Measurements from ENCODE around the gene WRAP73. TPM values are rescaled to one million over a fixed set of nuclear protein-coding genes. Genes with fewer than 3 reads are reported as not detected.

WRAP73 gene
- total RNA-seq, 2 donors from 2014 or later = 22.1 to 24.9 TPM

DNA sequence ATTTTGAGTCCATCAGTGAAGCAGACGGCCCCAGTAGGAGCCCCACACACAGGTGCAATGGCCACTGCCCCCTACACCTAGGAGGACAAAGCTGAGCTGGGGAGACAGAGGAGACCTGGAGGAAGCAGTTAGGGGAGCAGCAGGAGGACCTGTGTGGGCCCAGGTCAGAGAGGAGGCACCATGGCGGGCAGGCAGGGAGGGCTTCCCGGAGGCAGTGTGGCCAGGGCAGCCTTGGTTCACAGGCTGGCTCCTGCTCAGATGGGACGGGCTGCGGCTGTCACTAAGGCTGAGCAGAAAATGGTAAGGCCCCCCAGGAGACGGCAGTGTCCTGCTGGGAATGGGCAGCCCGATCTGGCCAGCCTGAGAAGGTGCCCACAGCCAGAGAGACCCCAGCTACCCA, 54.0 kb downstream of the WRAP73 start:
- TF ChIP-seq, protein P1, sequence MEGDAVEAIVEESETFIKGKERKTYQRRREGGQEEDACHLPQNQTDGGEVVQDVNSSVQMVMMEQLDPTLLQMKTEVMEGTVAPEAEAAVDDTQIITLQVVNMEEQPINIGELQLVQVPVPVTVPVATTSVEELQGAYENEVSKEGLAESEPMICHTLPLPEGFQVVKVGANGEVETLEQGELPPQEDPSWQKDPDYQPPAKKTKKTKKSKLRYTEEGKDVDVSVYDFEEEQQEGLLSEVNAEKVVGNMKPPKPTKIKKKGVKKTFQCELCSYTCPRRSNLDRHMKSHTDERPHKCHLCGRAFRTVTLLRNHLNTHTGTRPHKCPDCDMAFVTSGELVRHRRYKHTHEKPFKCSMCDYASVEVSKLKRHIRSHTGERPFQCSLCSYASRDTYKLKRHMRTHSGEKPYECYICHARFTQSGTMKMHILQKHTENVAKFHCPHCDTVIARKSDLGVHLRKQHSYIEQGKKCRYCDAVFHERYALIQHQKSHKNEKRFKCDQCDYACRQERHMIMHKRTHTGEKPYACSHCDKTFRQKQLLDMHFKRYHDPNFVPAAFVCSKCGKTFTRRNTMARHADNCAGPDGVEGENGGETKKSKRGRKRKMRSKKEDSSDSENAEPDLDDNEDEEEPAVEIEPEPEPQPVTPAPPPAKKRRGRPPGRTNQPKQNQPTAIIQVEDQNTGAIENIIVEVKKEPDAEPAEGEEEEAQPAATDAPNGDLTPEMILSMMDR (IDR thresholded peaks at IDR 0.05) = no peak
- Histone ChIP-seq H3K36me3 (no peaks in the 10 kb centered on the region), H3K27ac (no peak overlapping the region), H3K9me3 (no peaks in the 10 kb centered on the region), H3K4me3 (no peak overlapping the region), H3K27me3 (replicated peaks; ENCODE audit: insufficient read depth) (no peaks in the 10 kb centered on the region), H3K4me1 (ENCODE audit: control insufficient read depth in 1 of 2, low read depth in 2 of 2) (no peaks in the 10 kb centered on the region)
- DNase-seq (ENCODE audit: low spot score) (no peak), ATAC-seq (ENCODE audit: insufficient number of reproducible peaks, low FRiP score, low read depth) (no peak)

DNA sequence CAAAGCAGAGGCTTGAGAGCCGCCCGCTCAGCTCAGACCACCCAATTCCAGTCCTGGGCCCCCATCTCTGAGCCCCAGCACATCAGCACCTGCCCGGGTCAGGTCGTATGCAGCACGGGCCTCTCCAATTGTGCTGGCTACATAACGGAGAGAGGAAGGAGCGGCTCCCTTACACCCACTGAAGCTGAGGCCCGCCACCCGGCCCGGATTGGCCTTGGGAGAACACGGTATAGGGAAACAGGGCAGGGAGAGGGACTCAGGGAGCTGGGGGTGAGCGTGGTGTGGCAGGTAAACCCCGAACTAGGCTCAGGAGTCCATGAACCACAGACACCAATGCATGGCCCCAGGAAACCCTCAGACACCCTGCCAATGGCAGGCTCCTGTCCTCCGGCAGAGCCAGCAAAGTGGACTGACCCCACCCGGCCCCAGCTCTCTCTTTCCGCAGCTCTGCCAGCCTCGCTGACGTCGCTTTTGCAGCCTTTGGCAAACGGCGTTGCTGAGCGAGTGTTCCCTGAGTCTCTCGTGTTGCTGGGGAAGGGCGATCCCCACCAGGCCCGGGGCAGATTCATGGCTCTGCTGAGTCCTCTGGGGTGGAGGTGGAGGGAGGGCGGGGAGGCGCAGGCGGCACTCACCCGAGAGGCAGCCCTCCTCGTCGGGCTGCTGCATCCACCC, 55.1 kb downstream of the WRAP73 start:
- Histone ChIP-seq H3K4me3 (no peak overlapping the region), H3K36me3 (no peaks in the 10 kb centered on the region), H3K27ac (no peak overlapping the region), H3K9me3 (no peaks in the 10 kb centered on the region), H3K4me1 (ENCODE audit: control insufficient read depth in 1 of 2, low read depth in 2 of 2) (no peaks in the 10 kb centered on the region), H3K27me3 (replicated peaks; ENCODE audit: insufficient read depth) (no peaks in the 10 kb centered on the region)
- TF ChIP-seq, protein P1 (IDR thresholded peaks at IDR 0.05) = no peak
- no peak for ATAC-seq (ENCODE audit: insufficient number of reproducible peaks, low FRiP score, low read depth)
- DNase-seq (ENCODE audit: low spot score) = no peak

DNA sequence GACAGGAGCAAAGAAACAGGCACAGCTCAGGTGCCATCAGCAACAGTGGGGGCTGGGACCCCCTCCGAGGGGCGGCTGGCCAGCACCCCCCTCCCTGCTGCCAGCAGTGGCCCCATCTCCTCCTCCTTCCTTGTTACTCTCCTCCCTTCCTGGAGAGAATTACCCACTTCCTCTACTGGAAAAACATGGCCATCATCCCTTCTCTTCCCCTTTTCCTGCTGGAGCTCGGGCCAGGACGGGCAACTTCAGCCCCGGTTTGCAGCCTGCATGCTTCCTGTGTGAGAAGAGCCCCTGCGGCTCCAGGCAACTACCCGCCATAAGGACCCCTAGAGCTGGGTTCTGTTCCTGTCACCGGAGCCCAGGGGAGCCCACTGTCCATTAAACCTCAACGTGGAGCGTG, 56.2 kb downstream of the WRAP73 start:
- Histone ChIP-seq H3K4me3 (no peak overlapping the region), H3K4me1 (ENCODE audit: control insufficient read depth in 1 of 2, low read depth in 2 of 2) (no peaks in the 10 kb centered on the region), H3K36me3 (no peaks in the 10 kb centered on the region), H3K9me3 (no peaks in the 10 kb centered on the region), H3K27ac (no peak overlapping the region), H3K27me3 (replicated peaks; ENCODE audit: insufficient read depth) (no peaks in the 10 kb centered on the region)
- DNase-seq (ENCODE audit: low spot score) = no peak
- TF ChIP-seq, protein P1 (IDR thresholded peaks at IDR 0.05) = no peak
- ATAC-seq (ENCODE audit: insufficient number of reproducible peaks, low FRiP score, low read depth) = no peak

DNA sequence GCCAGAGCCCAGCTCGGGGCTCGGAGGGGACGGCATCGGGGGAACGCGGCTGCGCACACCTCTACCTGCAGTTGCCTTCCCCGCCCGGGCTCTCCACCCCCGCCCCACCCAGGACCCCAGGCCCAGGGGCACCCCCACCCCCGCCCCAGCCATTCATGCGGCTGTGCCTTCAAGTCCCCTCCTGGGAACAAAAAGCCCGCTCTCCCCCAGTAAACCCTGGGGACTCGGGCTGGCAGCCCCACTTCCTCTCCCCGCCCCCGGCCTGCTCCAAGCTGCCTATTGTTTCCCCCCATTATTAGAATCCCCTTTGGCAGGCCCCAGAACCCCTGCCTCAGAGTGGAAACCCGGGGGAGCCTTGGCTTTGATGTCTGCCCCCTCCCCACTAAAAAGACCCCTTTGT, 56.6 kb downstream of the WRAP73 start:
- Histone ChIP-seq H3K4me3 (no peak overlapping the region), H3K4me1 (ENCODE audit: control insufficient read depth in 1 of 2, low read depth in 2 of 2) (no peaks in the 10 kb centered on the region), H3K27ac (no peak overlapping the region), H3K27me3 (replicated peaks; ENCODE audit: insufficient read depth) (no peaks in the 10 kb centered on the region), H3K9me3 (no peaks in the 10 kb centered on the region), H3K36me3 (no peaks in the 10 kb centered on the region)
- TF ChIP-seq, protein P1 (IDR thresholded peaks at IDR 0.05) = no peak
- ATAC-seq (ENCODE audit: insufficient number of reproducible peaks, low FRiP score, low read depth) (no peak), DNase-seq (ENCODE audit: low spot score) (no peak)

DNA sequence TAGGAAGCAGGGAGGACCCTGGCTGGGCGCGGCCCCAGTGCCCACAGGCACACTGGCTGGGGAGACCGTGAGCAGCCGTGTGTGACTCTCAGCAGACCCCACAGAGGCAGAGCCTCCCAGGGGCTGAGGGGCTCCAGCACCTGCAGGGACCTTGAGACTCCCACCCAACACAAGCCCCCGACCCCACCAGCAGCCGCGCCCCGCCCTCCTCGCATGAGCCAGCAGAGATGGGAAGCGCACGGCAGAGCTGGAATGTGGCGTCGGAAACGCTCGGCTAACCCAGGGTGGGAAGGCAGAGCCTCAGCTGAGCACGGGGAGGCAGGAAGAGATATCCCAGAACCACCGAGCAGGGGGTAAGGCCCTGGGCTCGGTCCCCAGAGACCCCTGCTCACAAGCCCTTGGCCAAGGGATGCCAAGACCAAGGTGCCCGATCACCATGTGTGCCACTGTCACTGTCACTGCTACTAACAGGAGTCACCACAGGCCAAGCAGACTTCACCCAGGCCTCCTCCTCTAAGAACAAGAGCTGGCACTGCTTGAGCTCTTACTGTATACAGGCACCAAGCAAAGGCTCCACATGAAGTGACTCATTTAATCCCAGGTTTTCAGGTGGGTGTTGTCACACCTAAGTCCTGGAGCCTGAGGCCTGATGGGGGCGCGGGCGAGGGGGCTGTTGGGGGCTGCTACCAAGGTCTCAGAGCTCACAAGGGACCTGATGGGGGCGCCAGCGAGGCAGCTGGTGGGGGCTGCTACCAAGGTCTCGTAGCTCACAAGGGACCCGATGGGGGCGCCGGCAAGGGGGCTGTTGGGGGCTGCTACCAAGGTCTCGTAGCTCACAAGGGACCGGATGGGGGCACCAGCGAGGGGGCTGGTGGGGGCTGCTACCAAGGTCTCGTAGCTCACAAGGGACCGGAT, 58.7 kb downstream of the WRAP73 start:
- Histone ChIP-seq H3K4me3 (no peak overlapping the region), H3K4me1 (ENCODE audit: control insufficient read depth in 1 of 2, low read depth in 2 of 2) (no peaks in the 10 kb centered on the region), H3K9me3 (no peaks in the 10 kb centered on the region), H3K27ac (no peak overlapping the region), H3K36me3 (no peaks in the 10 kb centered on the region), H3K27me3 (replicated peaks; ENCODE audit: insufficient read depth) (no peaks in the 10 kb centered on the region)
- no peak for ATAC-seq (ENCODE audit: insufficient number of reproducible peaks, low FRiP score, low read depth)
- no peak for DNase-seq (ENCODE audit: low spot score)
- TF ChIP-seq, protein P1 (IDR thresholded peaks at IDR 0.05) = no peak

Measured in thoracic aorta (tissue), 2 donors.